Measurements from ENCODE around the gene DDI2. TPM values are rescaled to one million over a fixed set of nuclear protein-coding genes. Genes with fewer than 3 reads are reported as not detected.
A peak's percentile ranks its signal among the peaks of the same experiment; 100 is the strongest.

Gene DDI2
- total and polyA plus RNA-seq, 12 donors = 2.1 to 29.6 (median 23.9) TPM

DNA sequence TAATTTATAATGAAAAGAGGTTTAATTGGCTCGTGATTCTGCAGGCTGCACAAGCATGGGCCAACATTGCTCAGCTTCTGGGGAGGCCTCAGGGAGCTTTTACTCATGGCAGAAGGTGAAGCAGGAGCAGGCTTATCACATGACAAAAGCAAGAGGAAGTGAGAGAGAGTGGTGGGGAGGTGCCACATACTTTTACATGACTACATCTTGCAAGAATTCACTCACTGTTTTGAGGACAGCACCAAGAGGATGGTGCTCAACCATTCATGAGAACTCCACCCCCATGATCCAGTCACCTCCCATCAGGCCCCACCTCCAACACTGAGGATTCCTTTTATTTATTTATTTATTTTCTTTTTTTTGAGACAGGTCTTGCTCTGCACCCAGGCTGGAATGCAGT lies 61.3 kb downstream of the DDI2 start:
- intact Hi-C loops (cut with DNase I) = no loop called here
- TF ChIP-seq, protein P1, sequence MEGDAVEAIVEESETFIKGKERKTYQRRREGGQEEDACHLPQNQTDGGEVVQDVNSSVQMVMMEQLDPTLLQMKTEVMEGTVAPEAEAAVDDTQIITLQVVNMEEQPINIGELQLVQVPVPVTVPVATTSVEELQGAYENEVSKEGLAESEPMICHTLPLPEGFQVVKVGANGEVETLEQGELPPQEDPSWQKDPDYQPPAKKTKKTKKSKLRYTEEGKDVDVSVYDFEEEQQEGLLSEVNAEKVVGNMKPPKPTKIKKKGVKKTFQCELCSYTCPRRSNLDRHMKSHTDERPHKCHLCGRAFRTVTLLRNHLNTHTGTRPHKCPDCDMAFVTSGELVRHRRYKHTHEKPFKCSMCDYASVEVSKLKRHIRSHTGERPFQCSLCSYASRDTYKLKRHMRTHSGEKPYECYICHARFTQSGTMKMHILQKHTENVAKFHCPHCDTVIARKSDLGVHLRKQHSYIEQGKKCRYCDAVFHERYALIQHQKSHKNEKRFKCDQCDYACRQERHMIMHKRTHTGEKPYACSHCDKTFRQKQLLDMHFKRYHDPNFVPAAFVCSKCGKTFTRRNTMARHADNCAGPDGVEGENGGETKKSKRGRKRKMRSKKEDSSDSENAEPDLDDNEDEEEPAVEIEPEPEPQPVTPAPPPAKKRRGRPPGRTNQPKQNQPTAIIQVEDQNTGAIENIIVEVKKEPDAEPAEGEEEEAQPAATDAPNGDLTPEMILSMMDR (IDR thresholded peaks at IDR 0.05) = no peak
- ATAC-seq = no peak
- DNase-seq = no peak
- H3K4me1 ChIP-seq = peaks cover 0 to 52% (median 10%) of the 10 kb centered on the region in 9 donors
- no peak overlapping the region for H3K4me3 ChIP-seq
- H3K9me3 ChIP-seq = no peaks in the 10 kb centered on the region
- no peak overlapping the region for H3K27ac ChIP-seq
- no peaks in the 10 kb centered on the region for H3K36me3 ChIP-seq
- 88 to 89% methylated on average over 1 of the region's 1 CpG for WGBS, 2 donors
- H3K27me3 ChIP-seq = no peaks in the 10 kb centered on the region

DNA sequence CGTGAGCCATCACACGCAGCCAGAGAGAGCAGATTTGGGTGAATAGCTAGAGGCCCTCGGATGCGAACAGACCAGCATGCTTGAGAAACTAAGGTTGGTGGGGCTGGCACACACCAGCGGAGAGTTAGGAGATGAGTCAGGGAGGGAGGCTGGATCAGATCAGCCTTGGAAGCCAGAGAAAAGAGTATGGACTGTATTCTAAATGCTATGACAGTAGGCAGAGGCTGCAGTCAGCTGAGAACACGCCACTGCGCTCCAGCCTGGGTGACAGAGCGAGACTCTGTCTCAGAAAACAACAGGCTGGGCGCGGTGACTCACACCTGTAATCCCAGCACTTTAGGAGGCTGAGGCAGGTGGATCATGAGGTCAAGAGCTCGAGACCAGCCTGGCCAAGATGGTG lies 62.9 kb downstream of the DDI2 start:
- Histone ChIP-seq H3K4me1 (peaks cover 0 to 46% (median 13%) of the 10 kb centered on the region in 9 donors), H3K36me3 (no peaks in the 10 kb centered on the region), H3K27me3 (no peaks in the 10 kb centered on the region), H3K4me3 (no peak overlapping the region), H3K9me3 (no peaks in the 10 kb centered on the region), H3K27ac (peak overlapping the region in 1 of 10 donors; percentile 79)
- ATAC-seq (no peak), DNase-seq (no peak)
- intact Hi-C loops (cut with DNase I) = loop anchor here in 1 of 10 donors (10.0 kb wide), 1 partner anchor 55 kb away; the partner anchor contains the start of gene SLC25A34
- TF ChIP-seq, protein P1 (IDR thresholded peaks at IDR 0.05) = no peak
- 95 to 97% methylated on average over 11 of the region's 11 CpGs for WGBS, 2 donors

DNA sequence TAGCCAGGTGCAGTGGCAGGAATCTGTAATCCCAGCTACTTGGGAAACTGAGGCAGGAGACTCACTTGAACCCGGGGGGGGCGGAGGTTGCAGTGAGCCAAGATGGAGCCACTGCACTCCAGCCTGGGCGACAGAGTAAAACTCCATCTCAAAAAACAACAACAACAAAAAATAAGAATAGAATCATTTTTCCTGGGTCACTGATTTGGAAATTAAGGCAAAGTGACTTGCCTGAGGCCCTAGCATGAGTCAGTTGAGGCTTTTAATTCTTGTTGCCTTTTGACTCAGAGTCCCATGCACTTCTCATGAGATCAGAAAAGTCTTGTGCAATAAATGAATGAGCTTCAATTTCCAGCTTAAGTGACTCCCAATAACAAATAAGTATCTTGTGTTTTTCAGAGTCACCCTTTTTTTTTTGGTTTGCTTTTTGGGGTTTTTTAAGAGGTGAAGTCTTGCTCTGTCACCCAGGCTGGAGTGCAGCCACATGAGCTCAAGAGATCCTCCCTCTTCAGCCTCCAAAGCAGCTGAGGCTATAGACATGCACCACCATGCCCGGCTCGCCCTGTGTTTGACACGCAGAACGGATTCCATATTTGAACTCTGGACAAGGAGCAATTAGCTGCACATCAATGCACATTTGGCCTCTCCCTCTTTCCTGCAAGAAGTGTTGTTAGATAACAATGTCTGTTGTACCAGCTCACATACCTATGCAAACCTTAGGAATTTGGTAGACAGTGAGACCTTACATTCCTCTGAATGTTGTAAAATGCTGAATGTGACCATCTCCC lies 63.5 kb downstream of the DDI2 start:
- no peaks in the 10 kb centered on the region for H3K36me3 ChIP-seq
- 89 to 93% methylated on average over 7 of the region's 7 CpGs for WGBS, 2 donors
- H3K27me3 ChIP-seq = no peaks in the 10 kb centered on the region
- peak overlapping the region in 2 of 10 donors; percentile 67 to 98 for H3K27ac ChIP-seq
- H3K4me1 ChIP-seq = peaks cover 0 to 52% (median 19%) of the 10 kb centered on the region in 9 donors
- TF ChIP-seq, protein P1 (IDR thresholded peaks at IDR 0.05) = no peak
- no peak overlapping the region for H3K4me3 ChIP-seq
- ATAC-seq (no peak), DNase-seq (no peak)
- intact Hi-C loops (cut with DNase I) = loop anchor here in 1 of 10 donors (10.0 kb wide), 1 partner anchor 54 kb away; the partner anchor contains the start of gene SLC25A34
- H3K9me3 ChIP-seq = no peaks in the 10 kb centered on the region

DNA sequence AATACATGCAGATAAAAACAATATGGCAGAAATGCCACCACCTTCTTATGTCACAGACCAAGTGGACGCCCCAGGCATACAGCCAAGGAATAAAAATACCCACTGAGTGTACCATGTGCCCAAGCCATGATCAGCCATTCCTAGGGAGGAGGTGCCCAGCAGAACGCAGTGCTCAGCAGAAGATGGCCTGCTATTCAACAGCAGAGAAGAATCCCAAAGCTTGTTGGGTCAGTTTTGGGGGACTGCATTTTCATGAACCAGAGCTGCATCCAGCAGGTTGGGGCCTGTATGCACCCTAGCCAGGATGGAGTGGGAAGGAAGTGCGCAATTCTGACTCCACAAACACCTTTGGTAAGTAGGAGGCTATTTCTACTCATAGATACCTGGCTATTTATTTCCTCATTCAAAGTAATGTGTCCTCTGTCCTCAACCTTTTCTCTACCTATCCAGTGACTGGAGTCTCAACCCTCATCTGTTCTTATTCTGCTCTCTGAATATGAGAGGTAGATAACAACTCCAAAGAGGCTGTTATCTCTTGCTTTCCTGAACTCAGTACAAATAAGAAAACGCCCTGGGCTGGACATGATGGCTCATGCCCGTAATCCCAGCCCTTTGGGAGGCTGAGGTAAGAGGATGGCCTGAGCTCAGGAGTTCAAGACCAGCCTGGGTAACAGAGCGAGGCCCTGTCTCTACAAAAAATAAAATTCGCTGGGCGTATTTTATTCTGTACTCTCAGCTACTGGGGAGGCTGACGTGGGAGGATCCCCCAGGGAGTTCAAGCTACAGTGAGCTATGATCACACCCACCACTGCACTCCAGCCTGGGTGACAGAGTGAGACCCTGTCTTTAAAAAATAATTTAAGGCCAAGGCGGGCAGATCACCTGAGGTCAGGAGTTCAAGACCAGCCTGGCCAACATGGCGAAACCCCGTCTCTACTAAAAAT lies 64.4 kb downstream of the DDI2 start:
- peak overlapping the region in 8 of 10 donors; percentile 12 to 98 (median 46) for H3K27ac ChIP-seq
- TF ChIP-seq, protein P1 (IDR thresholded peaks at IDR 0.05) = no peak
- peak overlapping the region in 2 of 10 donors; percentile 18 to 19 for H3K4me3 ChIP-seq
- no peaks in the 10 kb centered on the region for H3K9me3 ChIP-seq
- H3K27me3 ChIP-seq = no peaks in the 10 kb centered on the region
- 74 to 75% methylated on average over 12 of the region's 12 CpGs for WGBS, 2 donors
- DNase-seq (peak in 1 of 2 donors; percentile 64), ATAC-seq (peak in 7 of 8 donors; percentile 34 to 79 (median 71))
- H3K36me3 ChIP-seq = no peaks in the 10 kb centered on the region
- peaks cover 3 to 57% (median 27%) of the 10 kb centered on the region in 9 donors for H3K4me1 ChIP-seq
- intact Hi-C loops (cut with DNase I) = loop anchor here in 1 of 10 donors (10.0 kb wide), 1 partner anchor 53 kb away; the partner anchor contains the start of gene SLC25A34

All from heart right ventricle (tissue), 16 donors.